Panc1 (cell line): ENCODE data around the gene HNRNPU. TPM values are rescaled to one million over a fixed set of nuclear protein-coding genes. Genes with fewer than 3 reads are reported as not detected.

Source experiments
- ATAC-seq: fragments of 200-7000 bp; cut with Tn5 transposase; 2 replicates; pipeline ENCODE4 v1.9.1; 2020; ENCODE audit warnings: mild to moderate bottlenecking, moderate library complexity
- BruUV-seq: library from RNA; stranded (reverse); fragments of 400-500 nt; replicated peaks from 2 replicates; lab custom pipeline; 2021; lab: Mats Ljungman, UMichigan
- CTCF ChIA-PET: fragments of 300-600 bp; sonication (Branson Sonifier 250); formaldehyde crosslinking; loops from one replicate; lab custom pipeline; 2022; ENCODE audit warnings: antibody characterized with exemption; lab: Charles Lee
- POLR2A ChIA-PET: fragments of 300-600 bp; sonication (Branson Sonifier 250); formaldehyde crosslinking; loops from one replicate; lab custom pipeline; 2022; ENCODE audit warnings: antibody characterized with exemption; lab: Charles Lee
- DNase-seq: peaks from one replicate; pipeline ENCODE4 v3.0.0-alpha.2; 2010; ENCODE audit warnings: low read depth, low spot score
- H3K27ac ChIP-seq: 2 replicates; pipeline ENCODE4 v1.5.1; 2011; ENCODE audit warnings: mild to moderate bottlenecking, low read length, inconsistent platforms
- H3K27me3 ChIP-seq: fragments of 200-500 bp; sonication (Bioruptor generic); 2 replicates; pipeline ENCODE4 v1.6.0; 2014; ENCODE audit warnings: low read length, inconsistent platforms; ENCODE audit not compliant: control insufficient read depth, insufficient read depth
- H3K36me3 ChIP-seq: fragments of 200-500 bp; sonication (Bioruptor generic); 2 replicates; pipeline ENCODE4 v1.5.1; 2014; ENCODE audit warnings: inconsistent platforms, mild to moderate bottlenecking, low read length, moderate library complexity; ENCODE audit not compliant: control insufficient read depth, insufficient read depth
- H3K4me1 ChIP-seq: 2 replicates; pipeline ENCODE4 v1.5.1; 2011; ENCODE audit warnings: inconsistent platforms, mild to moderate bottlenecking, low read length, moderate library complexity; ENCODE audit not compliant: control insufficient read depth, insufficient read depth
- H3K4me3 ChIP-seq, 2 experiments: 2 replicates each; pipeline ENCODE4 v1.5.1; 2011 to 2012; ENCODE audit warnings: low read depth in 2 of 2, low read length in 2 of 2, mild to moderate bottlenecking in 2 of 2, inconsistent platforms in 1 of 2, moderate library complexity in 1 of 2
- H3K9me3 ChIP-seq: fragments of 200-500 bp; sonication (Bioruptor generic); 2 replicates; pipeline ENCODE4 v1.5.1; 2014; ENCODE audit warnings: low read depth, mild to moderate bottlenecking, inconsistent platforms, low read length, moderate library complexity; ENCODE audit not compliant: control insufficient read depth, insufficient read depth
- POLR2AphosphoS5 ChIP-seq: IDR thresholded peaks from 2 replicates; pipeline ENCODE4 v1.6.1; 2012; ENCODE audit warnings: mild to moderate bottlenecking, low read depth, low read length, moderate library complexity
- SIN3A ChIP-seq: IDR thresholded peaks from 2 replicates; pipeline ENCODE4 v1.6.1; 2012; ENCODE audit warnings: low read depth, mild to moderate bottlenecking, low read length, moderate library complexity, borderline replicate concordance; ENCODE audit not compliant: insufficient read depth
- TCF7L2 ChIP-seq: IDR thresholded peaks from 2 replicates; pipeline ENCODE4 v1.6.1; 2011; ENCODE audit warnings: mild to moderate bottlenecking, low read depth, low read length, inconsistent platforms
- in situ Hi-C: cut with HindIII; loops from 2 replicates; pipeline ENCODE4 v1.10.0; 2016; ENCODE audit warnings: low sequenced_read_pairs, low pct_unique_long_range_greater_than_20kb
- intact Hi-C: fragments of 100-400 bp; cut with micrococcal nuclease; formaldehyde crosslinking; loops from one replicate; pipeline ENCODE4 v1.10.0; 2022; ENCODE audit not compliant: unreplicated experiment
- total RNA-seq: library from RNA; stranded (reverse); gene quantifications from one replicate; pipeline ENCODE4 v1.2.1, GENCODE V29; 2021; ENCODE audit not compliant: unreplicated experiment
- TF ChIP-seq, protein P1 (sequence below): fragments of 450-650 bp; IDR thresholded peaks from 2 replicates; pipeline ENCODE4 v1.5.1; 2017; ENCODE audit warnings: mild to moderate bottlenecking
- TF ChIP-seq, protein P2 (sequence below), 2 experiments: IDR thresholded peaks; 2 replicates each; pipeline ENCODE4 v1.6.1; 2011 to 2012; ENCODE audit warnings: low read depth in 2 of 2, control low read depth in 1 of 2, low read length in 1 of 2, mild to moderate bottlenecking in 1 of 2, moderate library complexity in 1 of 2; ENCODE audit not compliant: insufficient read depth in 1 of 2

Gene HNRNPU
- total RNA-seq, 1 experiment from 2014 or later: 361 TPM

DNA sequence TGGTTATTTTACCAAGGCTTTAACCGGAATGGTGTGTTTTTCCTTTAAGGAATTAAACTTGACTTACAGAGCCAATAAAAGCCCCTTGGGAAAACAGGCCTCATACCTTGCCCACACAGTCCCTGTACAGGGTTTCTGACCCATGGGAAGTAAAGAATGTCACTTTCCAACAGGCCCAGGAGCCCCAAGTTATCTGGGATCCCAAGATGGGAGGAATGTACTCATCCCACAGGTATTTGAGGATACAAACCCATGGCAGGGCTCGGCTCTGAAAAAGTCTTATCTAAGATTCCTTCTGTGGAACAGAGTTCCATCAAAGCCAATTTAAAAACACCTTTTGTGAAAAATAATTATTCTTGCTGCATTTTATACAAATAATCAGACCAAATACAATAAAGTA, 44.2 kb downstream of the HNRNPU start:
- no peak for DNase-seq

DNA sequence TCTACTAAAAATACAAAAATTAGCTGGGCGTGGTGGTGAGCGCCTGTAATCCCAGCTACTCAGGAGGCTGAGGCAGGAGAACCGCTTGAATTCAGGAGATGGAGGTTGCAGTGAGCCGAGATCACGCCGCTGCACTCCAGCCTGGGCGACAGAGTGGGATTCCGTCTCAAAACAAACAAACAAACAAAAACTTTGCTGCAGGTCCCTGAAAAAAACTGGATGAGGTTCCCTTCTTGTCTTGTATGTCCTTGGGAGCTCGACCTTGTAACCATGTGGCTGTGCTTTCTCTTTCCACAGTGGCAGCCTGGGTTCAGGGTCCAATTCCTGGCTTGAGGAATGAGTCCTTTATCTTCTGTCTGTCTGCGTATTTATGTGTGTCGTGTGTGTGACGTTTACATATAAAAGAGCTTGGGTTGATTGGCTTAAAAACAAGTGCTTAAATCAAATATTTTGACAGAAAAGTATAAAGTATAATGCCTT, 46.9 kb downstream of the HNRNPU start:
- Histone ChIP-seq H3K27me3 (no peaks in the 10 kb centered on the region), H3K9me3 (no peaks in the 10 kb centered on the region), H3K4me3 (no peak overlapping the region), H3K4me1 (no peaks in the 10 kb centered on the region), H3K36me3 (no peaks in the 10 kb centered on the region), H3K27ac (no peak overlapping the region)
- ChIA-PET CTCF (no interaction called here), POLR2A (no interaction called here)
- in situ Hi-C loops: no loop called here
- TF ChIP-seq, protein P1, sequence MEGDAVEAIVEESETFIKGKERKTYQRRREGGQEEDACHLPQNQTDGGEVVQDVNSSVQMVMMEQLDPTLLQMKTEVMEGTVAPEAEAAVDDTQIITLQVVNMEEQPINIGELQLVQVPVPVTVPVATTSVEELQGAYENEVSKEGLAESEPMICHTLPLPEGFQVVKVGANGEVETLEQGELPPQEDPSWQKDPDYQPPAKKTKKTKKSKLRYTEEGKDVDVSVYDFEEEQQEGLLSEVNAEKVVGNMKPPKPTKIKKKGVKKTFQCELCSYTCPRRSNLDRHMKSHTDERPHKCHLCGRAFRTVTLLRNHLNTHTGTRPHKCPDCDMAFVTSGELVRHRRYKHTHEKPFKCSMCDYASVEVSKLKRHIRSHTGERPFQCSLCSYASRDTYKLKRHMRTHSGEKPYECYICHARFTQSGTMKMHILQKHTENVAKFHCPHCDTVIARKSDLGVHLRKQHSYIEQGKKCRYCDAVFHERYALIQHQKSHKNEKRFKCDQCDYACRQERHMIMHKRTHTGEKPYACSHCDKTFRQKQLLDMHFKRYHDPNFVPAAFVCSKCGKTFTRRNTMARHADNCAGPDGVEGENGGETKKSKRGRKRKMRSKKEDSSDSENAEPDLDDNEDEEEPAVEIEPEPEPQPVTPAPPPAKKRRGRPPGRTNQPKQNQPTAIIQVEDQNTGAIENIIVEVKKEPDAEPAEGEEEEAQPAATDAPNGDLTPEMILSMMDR: no peak
- TF ChIP-seq SIN3A (no peak), TCF7L2 (no peak)
- ATAC-seq: no peak
- intact Hi-C loops: no loop called here
- DNase-seq: no peak
- BruUV-seq: no TSS peak

More for the DNA sequence above, 44.2 kb downstream of the HNRNPU start:
- CTCF ChIA-PET: no interaction called here
- Histone ChIP-seq H3K9me3 (no peaks in the 10 kb centered on the region), H3K27me3 (no peaks in the 10 kb centered on the region), H3K4me3 (no peak overlapping the region), H3K27ac (no peak overlapping the region), H3K36me3 (no peaks in the 10 kb centered on the region), H3K4me1 (no peaks in the 10 kb centered on the region)
- TF ChIP-seq, protein P2, sequence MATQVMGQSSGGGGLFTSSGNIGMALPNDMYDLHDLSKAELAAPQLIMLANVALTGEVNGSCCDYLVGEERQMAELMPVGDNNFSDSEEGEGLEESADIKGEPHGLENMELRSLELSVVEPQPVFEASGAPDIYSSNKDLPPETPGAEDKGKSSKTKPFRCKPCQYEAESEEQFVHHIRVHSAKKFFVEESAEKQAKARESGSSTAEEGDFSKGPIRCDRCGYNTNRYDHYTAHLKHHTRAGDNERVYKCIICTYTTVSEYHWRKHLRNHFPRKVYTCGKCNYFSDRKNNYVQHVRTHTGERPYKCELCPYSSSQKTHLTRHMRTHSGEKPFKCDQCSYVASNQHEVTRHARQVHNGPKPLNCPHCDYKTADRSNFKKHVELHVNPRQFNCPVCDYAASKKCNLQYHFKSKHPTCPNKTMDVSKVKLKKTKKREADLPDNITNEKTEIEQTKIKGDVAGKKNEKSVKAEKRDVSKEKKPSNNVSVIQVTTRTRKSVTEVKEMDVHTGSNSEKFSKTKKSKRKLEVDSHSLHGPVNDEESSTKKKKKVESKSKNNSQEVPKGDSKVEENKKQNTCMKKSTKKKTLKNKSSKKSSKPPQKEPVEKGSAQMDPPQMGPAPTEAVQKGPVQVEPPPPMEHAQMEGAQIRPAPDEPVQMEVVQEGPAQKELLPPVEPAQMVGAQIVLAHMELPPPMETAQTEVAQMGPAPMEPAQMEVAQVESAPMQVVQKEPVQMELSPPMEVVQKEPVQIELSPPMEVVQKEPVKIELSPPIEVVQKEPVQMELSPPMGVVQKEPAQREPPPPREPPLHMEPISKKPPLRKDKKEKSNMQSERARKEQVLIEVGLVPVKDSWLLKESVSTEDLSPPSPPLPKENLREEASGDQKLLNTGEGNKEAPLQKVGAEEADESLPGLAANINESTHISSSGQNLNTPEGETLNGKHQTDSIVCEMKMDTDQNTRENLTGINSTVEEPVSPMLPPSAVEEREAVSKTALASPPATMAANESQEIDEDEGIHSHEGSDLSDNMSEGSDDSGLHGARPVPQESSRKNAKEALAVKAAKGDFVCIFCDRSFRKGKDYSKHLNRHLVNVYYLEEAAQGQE (IDR thresholded peaks at IDR 0.05; ENCODE audit: insufficient read depth in 1 of 2, low read depth in 2 of 2, low read length in 1 of 2): no peak
- TF ChIP-seq SIN3A: no peak
- no peak for TF ChIP-seq TCF7L2
- TF ChIP-seq, protein P1: no peak
- no peak for TF ChIP-seq POLR2AphosphoS5
- ATAC-seq: no peak
- intact Hi-C loops: no loop called here
- BruUV-seq: no TSS peak
- POLR2A ChIA-PET: no interaction called here
- in situ Hi-C loops: no loop called here
